Midbrain (tissue), 1 donor: ENCODE results near the gene ADAM17.

Experiments used
- DNase-seq: peaks from one replicate; lab custom pipeline; 2025; lab: John Stamatoyannopoulos, UW

Gene ADAM17

DNA sequence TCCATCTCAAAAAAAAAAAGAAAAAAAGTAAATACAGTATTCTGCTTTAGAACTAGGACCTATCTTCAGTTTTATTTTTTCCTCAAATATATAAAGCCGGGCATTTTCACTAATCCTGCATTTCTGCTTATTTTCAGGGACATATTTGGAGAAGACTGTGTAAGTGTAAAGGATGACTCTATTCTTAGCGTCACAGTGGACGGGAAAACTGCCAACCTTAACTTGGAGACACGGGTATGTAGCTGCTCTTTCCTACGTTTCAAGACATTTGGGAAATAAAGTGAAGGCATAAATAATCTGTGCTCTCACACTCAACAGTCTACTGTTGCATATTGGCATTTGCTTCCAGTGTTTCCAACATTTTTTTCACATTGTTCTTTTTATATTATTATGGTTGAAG is 84.4 kb downstream of the ADAM17 start:
- no peak for DNase-seq

- no peak for DNase-seq
These were observed 87.9 kb downstream of the ADAM17 start for GRCh38 chr2:9467687-9468086.

- no peak for DNase-seq
These were observed 89.4 kb downstream of the ADAM17 start for GRCh38 chr2:9466147-9466683.

DNA sequence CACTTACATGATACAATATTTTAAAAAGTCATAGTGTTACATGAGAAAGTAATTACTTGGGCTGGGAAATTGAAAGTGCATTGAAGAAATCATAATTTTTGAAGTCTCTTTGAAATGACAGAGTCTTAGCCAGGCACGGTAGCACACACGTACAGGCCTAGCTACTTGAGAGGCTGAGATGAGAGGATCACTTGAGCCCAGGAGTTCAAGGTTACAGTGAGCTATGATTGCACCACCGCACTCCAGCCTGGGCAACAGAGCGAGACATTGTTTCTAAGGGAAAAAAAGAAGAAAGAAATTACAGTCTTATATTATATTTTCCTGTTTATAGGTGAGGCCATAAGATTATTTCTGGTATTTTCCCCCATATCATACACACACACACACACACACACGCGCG is 90.5 kb downstream of the ADAM17 start:
- DNase-seq = no peak

- no peak for DNase-seq
These were observed 92.0 kb downstream of the ADAM17 start for GRCh38 chr2:9463698-9464034.

DNA sequence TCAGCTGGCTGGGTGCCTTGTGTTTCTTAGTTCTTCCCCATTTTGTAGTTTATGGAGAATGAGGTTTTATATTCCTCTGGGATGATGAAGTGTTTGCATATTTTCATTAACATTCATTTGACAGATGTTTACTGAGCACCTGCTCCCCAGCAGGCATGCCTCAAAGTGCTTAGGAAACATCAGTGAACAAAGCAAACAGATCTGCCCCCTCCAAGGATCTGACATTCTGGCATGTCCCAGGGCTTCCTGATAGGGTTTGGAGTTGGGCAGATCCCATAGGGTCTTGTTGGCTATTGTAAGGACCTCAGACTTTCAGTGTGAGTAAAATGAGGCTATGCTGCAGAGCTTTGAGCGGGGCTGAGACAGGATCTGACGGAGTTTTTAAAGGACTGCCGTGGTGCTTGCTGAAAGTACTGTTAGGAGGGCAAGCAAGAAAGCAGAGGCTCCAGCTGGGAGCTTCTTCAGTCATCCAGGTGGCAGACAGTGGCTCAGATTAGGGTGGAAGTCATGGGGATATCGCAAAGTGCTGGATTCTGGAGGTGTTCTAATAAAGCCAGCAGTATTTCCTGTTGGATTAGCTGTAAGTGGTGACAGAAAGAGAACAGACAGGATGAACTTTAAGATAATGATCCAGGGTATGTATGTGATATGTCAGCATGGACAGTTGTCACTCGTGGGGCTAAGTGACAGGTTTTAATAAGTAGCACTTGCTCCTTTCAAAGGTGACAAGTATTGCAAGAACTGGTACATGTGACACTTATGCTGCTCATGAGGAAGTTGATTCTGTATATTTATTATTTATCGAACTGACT is 92.5 kb downstream of the ADAM17 start:
- no peak for DNase-seq

- DNase-seq = no peak
These were observed 93.3 kb downstream of the ADAM17 start for GRCh38 chr2:9462313-9462712.

DNA sequence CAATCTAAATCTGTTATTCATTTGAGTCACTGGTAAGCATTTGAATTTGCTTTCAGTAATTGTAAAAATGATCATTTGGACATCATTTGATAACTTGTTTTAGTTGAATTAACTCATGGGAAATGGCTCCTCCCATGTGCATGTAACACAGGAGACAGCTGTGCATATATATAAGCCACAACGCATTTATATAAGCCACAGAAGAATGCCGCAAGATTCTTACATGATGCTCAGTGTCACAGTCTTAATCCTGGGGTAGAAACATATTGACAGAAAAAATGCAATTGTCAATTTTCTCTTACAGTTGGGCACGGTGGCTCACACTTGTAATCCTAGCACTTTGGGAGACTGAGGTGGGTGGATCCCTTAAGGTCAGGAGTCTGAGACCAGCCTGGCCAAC is 94.6 kb downstream of the ADAM17 start:
- no peak for DNase-seq

DNA sequence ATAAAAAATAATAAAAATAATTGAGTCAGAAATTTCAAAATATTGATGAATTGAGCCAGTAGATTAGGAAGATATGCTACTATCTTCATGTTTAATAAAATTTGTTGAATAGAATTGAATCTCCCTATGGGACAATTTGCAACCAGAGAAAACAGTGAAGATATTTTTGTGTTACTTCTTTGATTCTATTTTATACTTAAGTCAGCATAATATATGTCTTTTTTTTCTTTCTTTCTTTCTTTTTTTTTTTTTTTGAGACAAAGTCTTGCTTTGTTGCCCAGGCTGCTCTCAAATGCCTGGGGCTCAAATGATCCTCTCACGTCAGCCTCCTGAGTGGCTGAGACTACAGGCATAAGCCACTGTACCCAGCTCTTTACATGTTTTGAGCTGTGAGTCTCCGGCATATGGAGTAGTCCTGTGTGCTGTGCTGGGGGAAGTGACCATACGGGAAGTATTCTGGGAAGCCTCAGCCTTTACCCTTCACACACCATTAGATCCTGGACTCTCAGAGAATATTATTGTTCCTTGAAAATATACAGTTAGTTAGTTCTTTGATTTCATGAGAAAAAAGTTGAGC is 95.1 kb downstream of the ADAM17 start:
- no peak for DNase-seq

GRCh38 chr2:9451231-9451630 is 104.4 kb downstream of the ADAM17 start:
- DNase-seq = no peak

- DNase-seq = no peak
These were observed 110.5 kb downstream of the ADAM17 start for GRCh38 chr2:9445089-9445488.

GRCh38 chr2:9443526-9443925 is 112.1 kb downstream of the ADAM17 start:
- DNase-seq = no peak

- no peak for DNase-seq
These were observed 114.1 kb downstream of the ADAM17 start for GRCh38 chr2:9441556-9441955.

DNA sequence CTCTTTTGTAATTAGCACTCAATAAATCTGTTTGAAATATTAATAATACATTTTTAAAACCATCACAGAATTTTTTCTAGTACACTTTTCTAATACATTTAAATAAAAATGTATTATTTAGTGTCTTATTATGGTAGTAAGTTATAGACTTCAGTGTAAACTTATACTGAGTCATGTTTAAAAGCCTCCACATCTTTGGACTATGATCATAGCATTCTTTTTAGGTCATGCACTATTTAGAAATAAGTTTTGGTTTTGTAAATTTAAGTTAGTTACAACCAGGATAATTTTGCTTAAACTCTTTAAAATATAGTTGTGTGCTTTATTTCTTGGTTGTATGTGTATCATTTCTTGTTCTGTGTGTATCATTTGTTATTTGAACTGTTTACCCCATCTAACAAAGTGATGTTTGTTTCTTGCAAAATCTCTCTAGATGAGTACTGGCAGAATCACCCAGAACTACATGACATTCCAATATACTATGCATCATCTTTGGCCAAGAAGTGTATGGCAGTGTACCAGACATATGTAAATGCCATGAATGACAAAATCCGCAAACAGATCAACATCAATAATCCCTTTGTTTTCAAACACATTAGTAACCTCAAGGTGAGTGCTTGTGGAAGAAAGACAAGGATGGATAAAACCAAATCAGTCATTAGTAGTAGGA is 115.4 kb downstream of the ADAM17 start:
- DNase-seq = no peak

- DNase-seq = no peak
These were observed 116.1 kb downstream of the ADAM17 start for GRCh38 chr2:9439536-9439935.
